Trophoblast cell (in vitro differentiated cells and primary cell): ENCODE data around the gene PPP1R12B.

ENCODE experiments used
- DNase-seq, 2 donors: peaks; one replicate each; pipeline ENCODE4 v3.0.0-alpha.2; 2016
- H2AFZ ChIP-seq: 2 replicates; pipeline ENCODE4 v1.6.1; 2013; ENCODE audit warnings: low read length, moderate library complexity, mild to moderate bottlenecking; ENCODE audit not compliant: insufficient read depth, poor library complexity
- H2AK5ac ChIP-seq: 2 replicates; pipeline ENCODE4 v1.6.1; 2013; ENCODE audit warnings: mild to moderate bottlenecking, low read length
- H2BK120ac ChIP-seq: 2 replicates; pipeline ENCODE4 v1.6.1; 2013; ENCODE audit warnings: low read length, mild to moderate bottlenecking, moderate library complexity; ENCODE audit not compliant: insufficient read depth, poor library complexity
- H2BK12ac ChIP-seq: 2 replicates; pipeline ENCODE4 v1.6.1; 2013; ENCODE audit warnings: mild to moderate bottlenecking, low read length, moderate library complexity
- H2BK5ac ChIP-seq: 2 replicates; pipeline ENCODE4 v1.6.1; 2013; ENCODE audit warnings: low read length, low read depth, moderate library complexity, mild to moderate bottlenecking; ENCODE audit not compliant: poor library complexity
- H3K14ac ChIP-seq: 2 replicates; pipeline ENCODE4 v1.6.1; 2013; ENCODE audit warnings: mild to moderate bottlenecking, low read length
- H3K18ac ChIP-seq: 2 replicates; pipeline ENCODE4 v1.6.1; 2013; ENCODE audit warnings: mild to moderate bottlenecking, low read length
- H3K23ac ChIP-seq: 2 replicates; pipeline ENCODE4 v1.6.1; 2013; ENCODE audit warnings: low read length
- H3K27ac ChIP-seq: 2 replicates; pipeline ENCODE4 v1.5.1; 2013; ENCODE audit warnings: low read depth, mild to moderate bottlenecking, inconsistent platforms, low read length, moderate library complexity
- H3K27me3 ChIP-seq: 2 replicates; pipeline ENCODE4 v1.6.1; 2013; ENCODE audit warnings: inconsistent platforms, mild to moderate bottlenecking, low read length, moderate library complexity; ENCODE audit not compliant: insufficient read depth
- H3K36me3 ChIP-seq, 2 experiments: 1 replicate in 1 of 2; 2 replicates in 1 of 2; pipeline ENCODE4 v1.6.1; 2013; ENCODE audit warnings: low read length in 2 of 2, mild to moderate bottlenecking in 2 of 2, moderate library complexity in 1 of 2; ENCODE audit not compliant: insufficient read depth in 2 of 2, control insufficient read depth in 1 of 2
- H3K4ac ChIP-seq: 2 replicates; pipeline ENCODE4 v1.6.1; 2013; ENCODE audit warnings: low read depth, mild to moderate bottlenecking, low read length, moderate library complexity
- H3K4me1 ChIP-seq, 2 experiments: 1 replicate in 1 of 2; 2 replicates in 1 of 2; pipeline ENCODE4 v1.6.1; 2013; ENCODE audit warnings: low read length in 2 of 2, mild to moderate bottlenecking in 2 of 2, moderate library complexity in 1 of 2; ENCODE audit not compliant: insufficient read depth in 2 of 2, control insufficient read depth in 1 of 2
- H3K4me2 ChIP-seq: 2 replicates; pipeline ENCODE4 v1.6.1; 2013; ENCODE audit warnings: inconsistent platforms, mild to moderate bottlenecking, low read length, moderate library complexity
- H3K4me3 ChIP-seq: 2 replicates; pipeline ENCODE4 v1.5.1; 2013; ENCODE audit warnings: mild to moderate bottlenecking, low read depth, low read length, inconsistent platforms
- H3K79me1 ChIP-seq: one replicate; pipeline ENCODE4 v1.6.1; 2013; ENCODE audit warnings: low read length
- H3K79me2 ChIP-seq: 2 replicates; pipeline ENCODE4 v1.6.1; 2013; ENCODE audit warnings: low read length, mild to moderate bottlenecking; ENCODE audit not compliant: control insufficient read depth, insufficient read depth, poor library complexity
- H3K9ac ChIP-seq: 2 replicates; pipeline ENCODE4 v1.6.1; 2013; ENCODE audit warnings: mild to moderate bottlenecking, low read length
- H3K9me3 ChIP-seq: 2 replicates; pipeline ENCODE4 v1.6.1; 2013; ENCODE audit warnings: low read depth, mild to moderate bottlenecking, control low read depth, inconsistent platforms, low read length; ENCODE audit not compliant: insufficient read depth
- H4K12ac ChIP-seq: 2 replicates; pipeline ENCODE4 v1.6.1; 2013; ENCODE audit warnings: low read depth, mild to moderate bottlenecking, low read length, moderate library complexity
- H4K8ac ChIP-seq: 2 replicates; pipeline ENCODE4 v1.6.1; 2013; ENCODE audit warnings: low read depth, mild to moderate bottlenecking, low read length, moderate library complexity
- H4K91ac ChIP-seq: one replicate; pipeline ENCODE4 v1.6.1; 2013; ENCODE audit warnings: low read depth, mild to moderate bottlenecking, low read length, moderate library complexity
- WGBS: extraction: QIAGEN DNeasy Blood & Tissue Kit; methylation state at CpG from one replicate; pipeline ENCODE4 v1.1.7; 2013; ENCODE audit warnings: missing lambda C conversion rate; ENCODE audit not compliant: insufficient read length, insufficient coverage; ENCODE audit errors: extremely low coverage; 5-methylcytosine and 5-hydroxymethylcytosine counted together

Gene PPP1R12B

GRCh38 chr1:202578001-202578504, 229.6 kb downstream of the PPP1R12B start:
- Histone ChIP-seq H4K91ac (no peak overlapping the region), H3K4ac (no peak overlapping the region), H3K27ac (no peak overlapping the region), H3K23ac (no peak overlapping the region), H4K12ac (no peak overlapping the region), H3K9ac (no peak overlapping the region), H3K36me3 (no peaks in the 10 kb centered on the region), H3K18ac (no peak overlapping the region), H3K27me3 (no peaks in the 10 kb centered on the region), H4K8ac (no peak overlapping the region), H2AK5ac (no peak overlapping the region), H3K14ac (no peak overlapping the region), H3K4me2 (no peak overlapping the region), H3K4me3 (no peak overlapping the region), H2BK120ac (no peak overlapping the region), H2BK5ac (no peak overlapping the region), H2BK12ac (no peak overlapping the region), H3K4me1 (no peaks in the 10 kb centered on the region), H2AFZ (no peak overlapping the region), H3K79me1 (peaks cover 2% of the 10 kb centered on the region), H3K79me2 (no peaks in the 10 kb centered on the region), H3K9me3 (no peaks in the 10 kb centered on the region)
- no CpG with 5 or more reads among the region's 4 CpGs for WGBS
- no peak for DNase-seq

DNA sequence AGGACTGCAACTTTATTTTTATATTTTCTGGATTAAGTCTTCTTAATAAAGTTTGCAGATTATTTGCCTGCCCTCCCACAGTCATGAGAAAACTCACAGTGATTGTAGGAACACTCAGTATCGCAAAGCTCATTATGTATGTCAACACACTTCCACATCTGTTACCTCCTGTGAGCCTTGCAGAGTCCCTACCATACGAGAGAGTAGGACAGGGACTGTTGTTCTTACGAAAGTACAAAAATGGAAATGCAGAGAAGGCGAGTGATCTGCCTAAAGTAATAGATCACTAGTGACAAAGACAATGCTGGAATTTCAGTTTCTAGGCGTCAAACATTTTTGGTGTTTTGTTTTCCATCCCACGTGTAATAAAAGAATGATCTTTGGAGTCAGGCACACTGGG, 230.1 kb downstream of the PPP1R12B start:
- Histone ChIP-seq H4K8ac (no peak overlapping the region), H3K14ac (no peak overlapping the region), H3K79me2 (no peaks in the 10 kb centered on the region), H3K18ac (no peak overlapping the region), H3K4ac (no peak overlapping the region), H3K9ac (no peak overlapping the region), H2BK120ac (no peak overlapping the region), H4K91ac (no peak overlapping the region), H2AK5ac (no peak overlapping the region), H3K27ac (no peak overlapping the region), H3K36me3 (no peaks in the 10 kb centered on the region), H3K4me3 (no peak overlapping the region), H3K4me2 (no peak overlapping the region), H2BK5ac (no peak overlapping the region), H3K23ac (no peak overlapping the region), H3K79me1 (peaks cover 2% of the 10 kb centered on the region), H2AFZ (no peak overlapping the region), H2BK12ac (no peak overlapping the region), H3K9me3 (no peaks in the 10 kb centered on the region), H3K27me3 (no peaks in the 10 kb centered on the region), H4K12ac (no peak overlapping the region), H3K4me1 (no peaks in the 10 kb centered on the region)
- WGBS, result no CpG with 5 or more reads among the region's 6 CpGs
- no peak for DNase-seq

DNA sequence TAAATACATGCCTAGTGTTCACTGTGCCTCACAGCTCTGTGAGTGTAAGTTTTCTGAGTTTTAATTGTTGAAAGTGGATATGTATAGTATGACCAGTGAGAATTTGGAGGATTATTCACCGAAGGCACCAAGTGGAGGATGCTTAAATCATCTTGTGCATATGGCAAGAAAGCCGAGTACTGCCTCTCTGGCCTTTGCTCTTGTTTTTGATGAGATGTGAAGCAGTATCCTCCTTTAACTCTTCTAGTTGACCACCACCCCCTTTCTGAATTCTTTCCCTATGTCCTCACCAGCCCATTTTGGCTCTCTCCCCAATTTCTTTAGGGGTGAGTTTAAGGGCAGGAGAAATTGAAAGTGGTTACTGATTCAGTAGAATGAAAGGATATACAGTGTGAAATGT, 231.3 kb downstream of the PPP1R12B start:
- H3K9ac ChIP-seq, result no peak overlapping the region

GRCh38 chr1:202580619-202581018, 232.1 kb downstream of the PPP1R12B start:
- no peak overlapping the region for H3K4me2 ChIP-seq
- H3K9ac ChIP-seq, result no peak overlapping the region
- no peak overlapping the region for H4K8ac ChIP-seq
- H2BK12ac ChIP-seq, result no peak overlapping the region
- no peak overlapping the region for H3K18ac ChIP-seq
- no peak overlapping the region for H2BK5ac ChIP-seq
- no peak overlapping the region for H4K91ac ChIP-seq
- H3K4me3 ChIP-seq, result no peak overlapping the region
- no peaks in the 10 kb centered on the region for H3K27me3 ChIP-seq
- no peaks in the 10 kb centered on the region for H3K79me2 ChIP-seq
- no peaks in the 10 kb centered on the region for H3K9me3 ChIP-seq
- no peak overlapping the region for H4K12ac ChIP-seq
- no peaks in the 10 kb centered on the region for H3K36me3 ChIP-seq
- no peak overlapping the region for H3K14ac ChIP-seq
- H2AK5ac ChIP-seq, result no peak overlapping the region
- H3K27ac ChIP-seq, result no peak overlapping the region
- WGBS, result no CpG with 5 or more reads among the region's 1 CpG
- no peak overlapping the region for H3K23ac ChIP-seq
- no peak overlapping the region for H2BK120ac ChIP-seq
- no peak for DNase-seq
- peaks cover 0 to 2% of the 10 kb centered on the region in 2 experiments for H3K4me1 ChIP-seq
- peaks cover 3% of the 10 kb centered on the region for H3K79me1 ChIP-seq
- no peak overlapping the region for H3K4ac ChIP-seq
- no peak overlapping the region for H2AFZ ChIP-seq

More for the DNA sequence above, 231.3 kb downstream of the PPP1R12B start:
- no peaks in the 10 kb centered on the region for H3K79me2 ChIP-seq
- no peak overlapping the region for H2AFZ ChIP-seq
- H2BK5ac ChIP-seq, result no peak overlapping the region
- H3K4me2 ChIP-seq, result no peak overlapping the region
- H3K4me1 ChIP-seq, result no peaks in the 10 kb centered on the region
- no peak overlapping the region for H4K12ac ChIP-seq
- no peak overlapping the region for H2BK120ac ChIP-seq
- no peak overlapping the region for H2BK12ac ChIP-seq
- no peak overlapping the region for H4K91ac ChIP-seq
- no peaks in the 10 kb centered on the region for H3K9me3 ChIP-seq
- H3K18ac ChIP-seq, result no peak overlapping the region
- no peak overlapping the region for H3K14ac ChIP-seq
- H3K4me3 ChIP-seq, result no peak overlapping the region
- no peaks in the 10 kb centered on the region for H3K36me3 ChIP-seq
- H3K79me1 ChIP-seq, result peaks cover 2% of the 10 kb centered on the region
- WGBS, result no CpG with 5 or more reads among the region's 2 CpGs
- H3K23ac ChIP-seq, result no peak overlapping the region
- H2AK5ac ChIP-seq, result no peak overlapping the region
- no peak overlapping the region for H4K8ac ChIP-seq
- no peak overlapping the region for H3K4ac ChIP-seq
- H3K27ac ChIP-seq, result no peak overlapping the region
- H3K27me3 ChIP-seq, result no peaks in the 10 kb centered on the region
- DNase-seq, result no peak
